ENCODE data around the gene SON. TPM values are rescaled to one million over a fixed set of nuclear protein-coding genes. Genes with fewer than 3 reads are reported as not detected.
"Not testable (repeated sequence)": the region's sequence is repeated elsewhere in the genome, so short reads cannot be mapped to it uniquely, and the experiment has no call there.

Gene SON
- total RNA-seq, 3 donors from 2014 or later, result 240 to 293 (median 254) TPM

DNA sequence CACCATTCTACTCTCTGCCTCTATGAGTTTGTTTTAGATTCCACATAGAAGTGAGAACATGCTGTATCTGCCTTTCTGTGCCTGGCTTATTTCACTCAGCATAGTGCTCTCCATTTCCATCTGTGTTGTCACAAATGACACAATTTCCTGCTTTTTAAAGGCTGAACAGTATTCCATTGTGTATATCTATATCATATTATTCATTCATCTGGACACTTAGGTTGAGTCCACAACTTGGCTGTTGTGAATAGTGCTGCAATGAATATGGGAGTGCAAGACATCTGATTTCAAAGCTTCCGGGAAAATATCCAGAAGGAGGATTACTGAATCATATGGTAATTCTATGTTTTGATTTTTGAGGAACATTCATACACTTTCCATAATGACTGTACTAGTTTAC is 65.7 kb downstream of the SON start:
- H3K9me3 ChIP-seq, result no peaks in the 10 kb centered on the region
- ATAC-seq (no peak), DNase-seq (no peak)
- H3K4me1 ChIP-seq (ENCODE audit: low read depth), result no peaks in the 10 kb centered on the region
- intact Hi-C loops (cut with DNase I, micrococcal nuclease), result no loop called here
- no peak overlapping the region for H3K4me3 ChIP-seq
- TF ChIP-seq, protein P1, sequence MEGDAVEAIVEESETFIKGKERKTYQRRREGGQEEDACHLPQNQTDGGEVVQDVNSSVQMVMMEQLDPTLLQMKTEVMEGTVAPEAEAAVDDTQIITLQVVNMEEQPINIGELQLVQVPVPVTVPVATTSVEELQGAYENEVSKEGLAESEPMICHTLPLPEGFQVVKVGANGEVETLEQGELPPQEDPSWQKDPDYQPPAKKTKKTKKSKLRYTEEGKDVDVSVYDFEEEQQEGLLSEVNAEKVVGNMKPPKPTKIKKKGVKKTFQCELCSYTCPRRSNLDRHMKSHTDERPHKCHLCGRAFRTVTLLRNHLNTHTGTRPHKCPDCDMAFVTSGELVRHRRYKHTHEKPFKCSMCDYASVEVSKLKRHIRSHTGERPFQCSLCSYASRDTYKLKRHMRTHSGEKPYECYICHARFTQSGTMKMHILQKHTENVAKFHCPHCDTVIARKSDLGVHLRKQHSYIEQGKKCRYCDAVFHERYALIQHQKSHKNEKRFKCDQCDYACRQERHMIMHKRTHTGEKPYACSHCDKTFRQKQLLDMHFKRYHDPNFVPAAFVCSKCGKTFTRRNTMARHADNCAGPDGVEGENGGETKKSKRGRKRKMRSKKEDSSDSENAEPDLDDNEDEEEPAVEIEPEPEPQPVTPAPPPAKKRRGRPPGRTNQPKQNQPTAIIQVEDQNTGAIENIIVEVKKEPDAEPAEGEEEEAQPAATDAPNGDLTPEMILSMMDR (IDR thresholded peaks at IDR 0.05), result no peak
- H3K36me3 ChIP-seq (ENCODE audit: low read depth), result no peaks in the 10 kb centered on the region

DNA sequence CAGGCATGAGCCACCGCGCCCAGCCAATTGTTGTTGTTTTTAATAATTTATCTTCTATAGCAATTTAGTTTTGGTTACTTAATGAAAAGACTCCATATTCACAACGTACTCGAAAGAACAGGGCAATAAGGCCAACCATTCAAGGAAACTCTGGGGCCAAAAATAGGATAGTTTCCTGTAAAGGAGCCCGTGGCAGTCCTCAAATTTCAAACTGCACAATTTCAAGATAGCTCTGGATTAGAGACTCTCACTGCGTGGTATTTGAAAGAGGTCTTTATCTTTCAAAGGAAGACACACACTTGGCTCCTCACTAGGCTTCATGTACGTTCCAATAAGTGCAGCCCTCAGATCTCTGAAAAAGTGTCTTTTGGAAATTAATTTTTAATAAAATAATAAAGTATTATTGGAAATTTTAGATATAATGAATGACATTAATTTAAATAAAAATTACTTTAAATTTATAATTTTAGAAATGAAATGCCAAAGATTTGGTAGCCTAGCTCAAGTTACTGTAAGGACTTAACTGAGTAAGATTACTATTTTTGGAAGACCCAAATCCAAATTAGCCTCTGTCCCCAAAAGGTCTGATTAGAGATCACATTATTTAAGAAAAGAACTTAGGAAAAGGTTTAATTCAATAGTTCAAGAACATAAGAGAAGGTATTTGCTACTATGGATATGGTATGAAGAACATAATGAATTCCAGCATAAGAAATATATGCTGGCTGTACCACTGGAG is 68.3 kb downstream of the SON start:
- Histone ChIP-seq H3K4me1 (ENCODE audit: low read depth) (no peaks in the 10 kb centered on the region), H3K4me3 (no peak overlapping the region), H3K36me3 (ENCODE audit: low read depth) (no peaks in the 10 kb centered on the region), H3K9me3 (no peaks in the 10 kb centered on the region)
- intact Hi-C loops (cut with DNase I, micrococcal nuclease), result no loop called here
- DNase-seq (no peak), ATAC-seq (no peak)
- TF ChIP-seq, protein P1 (IDR thresholded peaks at IDR 0.05), result no peak

DNA sequence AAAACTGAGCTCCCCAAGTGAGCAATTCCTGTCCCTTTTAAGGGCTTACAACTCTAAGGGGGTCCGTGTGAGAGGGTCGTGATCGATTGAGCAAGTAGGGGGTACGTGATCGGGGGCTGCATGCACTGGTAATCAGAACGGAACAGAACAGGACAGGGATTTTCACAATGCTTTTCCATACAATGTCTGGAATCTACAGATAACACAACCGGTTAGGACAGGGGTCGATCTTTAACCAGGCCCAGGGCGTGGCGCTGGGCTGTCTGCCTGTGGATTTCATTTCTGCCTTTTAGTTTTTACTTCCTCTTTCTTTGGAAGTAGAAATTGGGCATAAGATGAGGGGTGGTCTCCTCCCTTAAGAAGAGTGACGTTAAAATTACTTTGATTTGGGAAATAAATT is 74.7 kb downstream of the SON start:
- DNase-seq, result peak in 1 of 3 donors; percentile 27
- H3K36me3 ChIP-seq (ENCODE audit: low read depth); intact Hi-C loops (cut with DNase I, micrococcal nuclease): not testable (repeated sequence)

DNA sequence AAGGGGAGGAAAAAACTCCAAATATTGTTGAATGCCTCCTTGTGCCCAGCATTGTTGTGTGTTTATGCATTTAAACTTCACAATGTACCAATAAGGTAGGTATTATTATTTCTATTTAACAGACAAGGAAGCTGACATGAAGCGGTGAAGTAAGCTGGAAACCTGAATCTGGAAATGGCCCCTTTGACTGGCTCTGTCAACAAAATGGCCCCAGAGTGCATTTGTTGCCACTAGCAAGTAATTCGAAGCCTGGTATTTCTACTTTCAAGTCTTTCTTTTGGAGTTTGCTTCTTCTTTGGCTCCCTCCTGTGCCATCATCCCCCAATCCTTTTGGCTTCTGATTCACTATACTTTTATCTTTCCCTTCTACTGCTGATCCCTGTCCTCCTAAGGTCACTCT is 75.6 kb downstream of the SON start:
- no peak for DNase-seq
- H3K4me3 ChIP-seq, result no peak overlapping the region
- no peaks in the 10 kb centered on the region for H3K9me3 ChIP-seq
- intact Hi-C loops (cut with DNase I, micrococcal nuclease), result no loop called here
- ATAC-seq, result no peak
- TF ChIP-seq, protein P1 (IDR thresholded peaks at IDR 0.05), result no peak
- H3K36me3 ChIP-seq (ENCODE audit: low read depth), result no peaks in the 10 kb centered on the region
- no peaks in the 10 kb centered on the region for H3K4me1 ChIP-seq (ENCODE audit: low read depth)

More for the DNA sequence above, 74.7 kb downstream of the SON start:
- H3K4me3 ChIP-seq; H3K9me3 ChIP-seq; ATAC-seq; H3K4me1 ChIP-seq (ENCODE audit: low read depth): not testable (repeated sequence)

DNA sequence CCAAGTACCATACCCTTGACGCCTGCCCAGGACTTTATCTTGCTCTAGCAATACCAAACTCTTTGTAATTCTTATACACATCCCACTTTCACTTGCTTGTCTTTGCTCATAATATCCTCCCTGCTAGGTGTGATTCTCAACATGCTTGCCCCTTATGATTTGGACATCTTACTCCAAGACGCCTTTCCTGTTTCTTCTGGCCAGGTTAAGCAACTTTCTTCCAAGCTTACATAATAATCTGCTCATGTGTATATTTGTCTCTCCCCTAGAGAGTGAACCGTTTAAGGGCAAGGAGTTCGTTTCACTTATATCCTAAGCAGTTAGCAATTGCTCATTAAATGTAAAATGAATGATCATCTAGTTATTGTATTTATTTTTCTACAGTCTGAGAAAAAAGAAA is 76.9 kb downstream of the SON start:
- Histone ChIP-seq H3K36me3 (ENCODE audit: low read depth) (no peaks in the 10 kb centered on the region), H3K4me3 (no peak overlapping the region), H3K9me3 (no peaks in the 10 kb centered on the region), H3K4me1 (ENCODE audit: low read depth) (no peaks in the 10 kb centered on the region)
- intact Hi-C loops (cut with DNase I, micrococcal nuclease), result no loop called here
- ATAC-seq (no peak), DNase-seq (no peak)
- TF ChIP-seq, protein P1 (IDR thresholded peaks at IDR 0.05), result no peak

DNA sequence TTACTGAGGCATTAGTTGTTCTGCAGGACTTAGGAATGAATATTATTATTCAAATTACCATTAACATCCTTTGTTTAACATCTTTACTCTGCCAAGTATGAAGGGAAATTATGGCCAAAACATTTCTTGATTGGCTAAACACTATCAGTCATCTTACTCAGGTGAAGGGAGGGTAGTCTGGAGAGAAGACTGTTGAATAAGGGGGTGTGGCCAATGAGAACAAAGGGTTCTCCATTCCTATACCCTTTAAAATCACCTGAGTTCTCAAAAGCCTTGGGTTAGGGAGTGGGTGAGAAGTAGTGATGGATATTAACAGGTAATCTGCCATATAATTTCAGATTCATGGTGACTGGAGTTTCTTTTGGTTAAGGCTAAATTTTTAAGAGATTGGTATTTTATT is 79.4 kb downstream of the SON start:
- no peaks in the 10 kb centered on the region for H3K36me3 ChIP-seq (ENCODE audit: low read depth)
- ATAC-seq (no peak), DNase-seq (no peak)
- intact Hi-C loops (cut with DNase I, micrococcal nuclease), result no loop called here
- TF ChIP-seq, protein P1 (IDR thresholded peaks at IDR 0.05), result no peak
- no peaks in the 10 kb centered on the region for H3K4me1 ChIP-seq (ENCODE audit: low read depth)
- no peaks in the 10 kb centered on the region for H3K9me3 ChIP-seq
- H3K4me3 ChIP-seq, result no peak overlapping the region

DNA sequence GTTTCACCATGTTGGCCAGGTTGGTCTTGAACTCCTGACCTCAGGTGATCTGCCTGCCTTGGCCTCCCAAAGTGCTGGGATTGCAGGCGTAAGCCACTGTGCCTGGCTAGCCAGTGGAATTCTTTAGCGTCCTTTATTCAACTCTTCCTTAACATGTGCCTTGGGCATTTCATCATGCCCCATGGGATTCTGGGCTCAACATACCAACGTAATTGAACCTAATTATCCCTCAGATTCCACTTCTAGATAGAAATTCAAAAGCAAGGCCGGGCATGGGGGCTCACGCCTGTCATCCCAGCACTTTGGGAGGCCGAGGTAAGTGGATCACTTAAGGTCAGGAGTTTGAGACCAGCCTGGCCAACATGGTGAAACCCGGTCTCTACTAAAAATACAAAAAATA is 83.3 kb downstream of the SON start:
- H3K36me3 ChIP-seq (ENCODE audit: low read depth); H3K4me3 ChIP-seq; H3K4me1 ChIP-seq (ENCODE audit: low read depth); DNase-seq; H3K9me3 ChIP-seq; ATAC-seq; intact Hi-C loops (cut with DNase I, micrococcal nuclease): not testable (repeated sequence)

Measured in mucosa of descending colon (tissue), 3 donors.